HG03108 (cell line): ENCODE data around the gene HPSE2.

ENCODE experiments used
- ATAC-seq: cut with Tn5 transposase; IDR thresholded peaks from one replicate; pipeline ENCODE4 v1.9.1; 2021; ENCODE audit warnings: moderate library complexity; ENCODE audit not compliant: unreplicated experiment

HPSE2 gene

GRCh38 chr10:98446151-98446660, 789.4 kb downstream of the HPSE2 start:
- ATAC-seq, result peak; percentile 20

- ATAC-seq, result no peak
Measured at GRCh38 chr10:98445200-98445812, 790.3 kb downstream of the HPSE2 start.

- no peak for ATAC-seq
Measured at GRCh38 chr10:98444314-98445006, 791.2 kb downstream of the HPSE2 start.

- ATAC-seq, result no peak
Measured at GRCh38 chr10:98438715-98439114, 796.9 kb downstream of the HPSE2 start.

- ATAC-seq, result no peak
Measured at GRCh38 chr10:98436704-98437103, 798.9 kb downstream of the HPSE2 start.

- ATAC-seq, result no peak
Measured at GRCh38 chr10:98435178-98435577, 800.5 kb downstream of the HPSE2 start.

GRCh38 chr10:98433881-98434732, 801.5 kb downstream of the HPSE2 start:
- ATAC-seq, result no peak

GRCh38 chr10:98433371-98433770, 802.3 kb downstream of the HPSE2 start:
- ATAC-seq, result no peak

GRCh38 chr10:98432330-98432729, 803.3 kb downstream of the HPSE2 start:
- ATAC-seq, result no peak

- no peak for ATAC-seq
Measured at GRCh38 chr10:98431016-98431415, 804.6 kb downstream of the HPSE2 start.

- ATAC-seq, result no peak
Measured at GRCh38 chr10:98430427-98430826, 805.2 kb downstream of the HPSE2 start.

GRCh38 chr10:98429320-98430072, 806.2 kb downstream of the HPSE2 start:
- no peak for ATAC-seq

GRCh38 chr10:98427011-98427515, 808.6 kb downstream of the HPSE2 start:
- no peak for ATAC-seq

GRCh38 chr10:98425511-98426352, 809.9 kb downstream of the HPSE2 start:
- no peak for ATAC-seq

- ATAC-seq, result no peak
Measured at GRCh38 chr10:98424295-98425254, 811.1 kb downstream of the HPSE2 start.

GRCh38 chr10:98423691-98424120, 811.9 kb downstream of the HPSE2 start:
- ATAC-seq, result no peak

GRCh38 chr10:98422182-98422581, 813.5 kb downstream of the HPSE2 start:
- ATAC-seq, result no peak

GRCh38 chr10:98420786-98421185, 814.9 kb downstream of the HPSE2 start:
- no peak for ATAC-seq
